Liver (tissue), 9 donors: Measurements from ENCODE around the gene MGAT3. TPM values are rescaled to one million over a fixed set of nuclear protein-coding genes. Genes with fewer than 3 reads are reported as not detected.

ENCODE experiments used
- DNase-seq: peaks from one replicate; pipeline ENCODE4 v3.0.0-alpha.2; 2017; ENCODE audit warnings: low spot score
- H3K27ac ChIP-seq, 2 donors: one replicate each; pipeline ENCODE4 v1.7.0; 2013; ENCODE audit warnings: inconsistent platforms in 2 of 2, low read length in 2 of 2, control low read depth in 1 of 2, low read depth in 1 of 2, mild to moderate bottlenecking in 1 of 2
- H3K27me3 ChIP-seq, 4 donors: one replicate each; pipeline versions ENCODE4 v1.6.1 to v1.7.0; 2013; ENCODE audit warnings: low read length in 3 of 4, inconsistent platforms in 1 of 4, mild to moderate bottlenecking in 1 of 4, moderate library complexity in 1 of 4; ENCODE audit not compliant: control insufficient read depth in 4 of 4, insufficient read depth in 4 of 4
- H3K36me3 ChIP-seq, 4 donors: one replicate each; pipeline versions ENCODE4 v1.6.1 to v1.7.0; 2013; ENCODE audit warnings: low read length in 3 of 4, mild to moderate bottlenecking in 3 of 4, low read depth in 1 of 4, moderate library complexity in 1 of 4; ENCODE audit not compliant: control insufficient read depth in 4 of 4, insufficient read depth in 3 of 4
- H3K4me1 ChIP-seq, 4 donors: one replicate each; pipeline versions ENCODE4 v1.6.1 to v1.7.0; 2013; ENCODE audit warnings: low read length in 3 of 4, mild to moderate bottlenecking in 3 of 4, moderate library complexity in 1 of 4; ENCODE audit not compliant: control insufficient read depth in 4 of 4, insufficient read depth in 4 of 4
- H3K4me3 ChIP-seq, 3 donors: one replicate each; pipeline versions ENCODE4 v1.6.1 to v1.7.0; 2013; ENCODE audit warnings: low read length in 3 of 3, control low read depth in 1 of 3, low read depth in 1 of 3, mild to moderate bottlenecking in 1 of 3
- H3K9ac ChIP-seq, 2 donors: one replicate each; pipeline ENCODE4 v1.7.0; 2013; ENCODE audit warnings: low read length in 2 of 2, mild to moderate bottlenecking in 2 of 2, moderate library complexity in 2 of 2, control low read depth in 1 of 2, low read depth in 1 of 2
- H3K9me3 ChIP-seq, 4 donors: one replicate each; pipeline versions ENCODE4 v1.6.1 to v1.7.0; 2013; ENCODE audit warnings: low read length in 3 of 4; ENCODE audit not compliant: control insufficient read depth in 4 of 4
- ATF3 ChIP-seq: IDR thresholded peaks from 2 replicates; pipeline ENCODE4 v1.6.1; 2016; ENCODE audit warnings: antibody characterized with exemption
- FOXA1 ChIP-seq: IDR thresholded peaks from 2 replicates; pipeline ENCODE4 v1.6.1; 2016; ENCODE audit warnings: antibody characterized with exemption
- GABPA ChIP-seq, 2 donors: IDR thresholded peaks in 1 of 2; conservative IDR thresholded peaks in 1 of 2; 2 replicates each; pipeline ENCODE4 v1.6.1; 2016; ENCODE audit warnings: antibody characterized with exemption in 2 of 2, mild to moderate bottlenecking in 1 of 2, moderate library complexity in 1 of 2
- HNF4A ChIP-seq, 2 donors: conservative IDR thresholded peaks; 2 replicates each; pipeline ENCODE4 v1.6.1; 2016; ENCODE audit warnings: antibody characterized with exemption in 2 of 2, mild to moderate bottlenecking in 2 of 2
- HNF4G ChIP-seq: IDR thresholded peaks from 2 replicates; pipeline ENCODE4 v1.6.1; 2016; ENCODE audit warnings: antibody characterized with exemption
- JUND ChIP-seq, 2 donors: IDR thresholded peaks; 2 replicates each; pipeline ENCODE4 v1.6.1; 2016; ENCODE audit warnings: antibody characterized with exemption in 2 of 2
- MAX ChIP-seq: IDR thresholded peaks from 2 replicates; pipeline ENCODE4 v1.6.1; 2016; ENCODE audit warnings: antibody characterized with exemption
- NR2F2 ChIP-seq: IDR thresholded peaks from 2 replicates; pipeline ENCODE4 v1.6.1; 2016; ENCODE audit warnings: antibody characterized with exemption
- RAD21 ChIP-seq, 2 donors: IDR thresholded peaks; 2 replicates each; pipeline ENCODE4 v1.6.1; 2016; ENCODE audit warnings: antibody characterized with exemption in 2 of 2, mild to moderate bottlenecking in 2 of 2
- SP1 ChIP-seq: IDR thresholded peaks from 2 replicates; pipeline ENCODE4 v1.6.1; 2018; ENCODE audit warnings: antibody characterized with exemption, mild to moderate bottlenecking
- YY1 ChIP-seq: IDR thresholded peaks from 2 replicates; pipeline ENCODE4 v1.6.1; 2016; ENCODE audit warnings: antibody characterized with exemption, mild to moderate bottlenecking
- ZBTB33 ChIP-seq: IDR thresholded peaks from 2 replicates; pipeline ENCODE4 v1.6.1; 2016; ENCODE audit warnings: antibody characterized with exemption
- WGBS: extraction: QIAGEN DNeasy Blood & Tissue Kit; methylation state at CpG from one replicate; pipeline ENCODE4 v1.1.7; 2013; 5-methylcytosine and 5-hydroxymethylcytosine counted together
- polyA plus RNA-seq, 2 donors: library from polyadenylated mRNA; stranded (reverse) in 1 of 2; unstranded in 1 of 2; fragments of 200-250 nt in 1 of 2; fragments of >200 nt in 1 of 2; fragmentation: Nextera tagmentation in 1 of 2; extraction: Ambion mirVana in 1 of 2; gene quantifications; one replicate each; pipeline versions ENCODE4 v1.2.1 to v1.2.3, GENCODE V29; 2013 to 2015
- total RNA-seq, 2 donors: library from RNA; depleted of rRNA; stranded (reverse); fragments of >200 nt; gene quantifications; one replicate each; pipeline ENCODE4 v1.2.3, GENCODE V29; 2014
- donor health status: healthy.
- donor health status: healthy.
- donor health status: healthy.
- donor health status: healthy.
- donor health status: healthy.

MGAT3 gene
- total and polyA plus RNA-seq, 4 donors, result 0.03 to 7.6 (median 0.10) TPM

- TF ChIP-seq ZBTB33, result no peak
- no peak for TF ChIP-seq HNF4G
- no peak for TF ChIP-seq YY1
- TF ChIP-seq HNF4A (conservative IDR thresholded peaks at IDR 0.05), result no peak
- no peak for TF ChIP-seq GABPA (IDR thresholded peaks at IDR 0.05 in 1 of 2, conservative IDR thresholded peaks at IDR 0.05 in 1 of 2)
- TF ChIP-seq NR2F2, result no peak
- TF ChIP-seq ATF3, result no peak
- TF ChIP-seq SP1, result no peak
Observed at GRCh38 chr22:39518144-39518786, 61.5 kb downstream of the MGAT3 start (continued).

- Histone ChIP-seq H3K36me3 (peaks cover 7 to 43% (median 39%) of the 10 kb centered on the region in 4 donors), H3K9me3 (no peaks in the 10 kb centered on the region), H3K4me1 (peaks cover 3 to 51% (median 33%) of the 10 kb centered on the region in 4 donors), H3K27ac (peak overlapping the region; percentile 79 to 98), H3K9ac (peak overlapping the region; percentile 57 to 92), H3K27me3 (no peaks in the 10 kb centered on the region), H3K4me3 (peak overlapping the region; percentile 85 to 92 (median 87))
- DNase-seq, result no peak
- WGBS, result 11% methylated on average over 24 of the region's 24 CpGs
- TF ChIP-seq HNF4G (no peak), YY1 (peak; percentile 22)
Observed at GRCh38 chr22:39518996-39519680, 62.3 kb downstream of the MGAT3 start.

- Histone ChIP-seq H3K9me3 (no peaks in the 10 kb centered on the region), H3K27me3 (no peaks in the 10 kb centered on the region), H3K36me3 (peaks cover 7 to 39% (median 37%) of the 10 kb centered on the region in 4 donors), H3K9ac (peak overlapping the region in 1 of 2 donors; percentile 92), H3K4me3 (peak overlapping the region; percentile 85 to 92 (median 87)), H3K4me1 (peaks cover 3 to 51% (median 33%) of the 10 kb centered on the region in 4 donors), H3K27ac (peak overlapping the region; percentile 79 to 98)
- peak; percentile 99 for TF ChIP-seq ZBTB33
- TF ChIP-seq FOXA1, result no peak
- peak; percentile 37 to 48 for TF ChIP-seq RAD21 (IDR thresholded peaks at IDR 0.05)
- no peak for TF ChIP-seq MAX
- peak; percentile 51 to 75 for TF ChIP-seq JUND (IDR thresholded peaks at IDR 0.05)
- no peak for DNase-seq
- under 1% methylated on average over 47 of the region's 47 CpGs for WGBS
Observed at GRCh38 chr22:39519681-39520225, 62.9 kb downstream of the MGAT3 start.
